Peyer's patch (tissue), 4 donors: ENCODE data around the gene OXLD1.

Experiments
- POLR2A ChIP-seq, 2 donors: fragments of 450-650 bp; IDR thresholded peaks; one replicate each; pipeline ENCODE4 v1.5.1; 2017; ENCODE audit warnings: antibody characterized with exemption in 2 of 2, mild to moderate bottlenecking in 2 of 2, moderate library complexity in 2 of 2
- TF ChIP-seq, protein P1 (sequence below), 6 experiments: fragments of 450-650 bp in 4 of 6; fragments of 200-600 bp in 2 of 6; sonication (generic) in 1 of 6; IDR thresholded peaks; one replicate each; pipeline ENCODE4 v1.5.1; 2017 to 2019; ENCODE audit warnings: antibody characterized with exemption in 6 of 6, mild to moderate bottlenecking in 3 of 6, moderate library complexity in 1 of 6

DNA sequence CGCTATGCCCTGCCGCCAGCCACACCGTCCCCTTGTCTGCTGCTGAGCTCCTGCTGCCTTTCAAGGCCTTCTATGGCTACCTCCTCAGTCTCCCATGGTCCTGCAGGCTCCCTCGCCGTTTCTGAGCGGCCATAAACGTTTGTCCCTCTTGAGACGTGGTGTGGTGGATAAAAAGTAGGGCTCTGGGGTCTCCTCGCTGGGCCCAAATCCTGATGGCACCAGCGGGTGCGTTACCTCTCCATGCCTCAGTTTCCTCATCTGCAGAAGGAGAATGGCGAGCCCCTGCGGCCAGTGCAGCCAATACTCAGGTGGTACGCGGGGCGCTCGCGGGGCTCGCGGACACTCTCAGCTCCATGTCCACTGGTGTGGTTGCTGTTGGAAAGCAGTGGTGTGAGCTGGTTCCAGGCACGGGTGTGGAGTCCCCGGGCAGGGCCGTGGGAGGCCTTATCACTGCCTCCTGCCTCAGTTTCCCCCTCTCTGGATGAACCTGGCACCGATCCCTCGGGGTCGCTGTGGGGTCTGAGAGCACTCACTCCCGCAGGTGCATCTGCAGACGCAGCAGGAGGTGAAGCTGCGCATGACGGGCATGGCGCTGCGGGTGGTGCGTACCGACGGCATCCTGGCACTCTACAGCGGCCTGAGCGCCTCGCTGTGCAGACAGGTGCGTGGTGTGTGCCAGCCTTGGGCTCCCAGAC is 48.2 kb upstream of the OXLD1 start:
- TF ChIP-seq, protein P1, sequence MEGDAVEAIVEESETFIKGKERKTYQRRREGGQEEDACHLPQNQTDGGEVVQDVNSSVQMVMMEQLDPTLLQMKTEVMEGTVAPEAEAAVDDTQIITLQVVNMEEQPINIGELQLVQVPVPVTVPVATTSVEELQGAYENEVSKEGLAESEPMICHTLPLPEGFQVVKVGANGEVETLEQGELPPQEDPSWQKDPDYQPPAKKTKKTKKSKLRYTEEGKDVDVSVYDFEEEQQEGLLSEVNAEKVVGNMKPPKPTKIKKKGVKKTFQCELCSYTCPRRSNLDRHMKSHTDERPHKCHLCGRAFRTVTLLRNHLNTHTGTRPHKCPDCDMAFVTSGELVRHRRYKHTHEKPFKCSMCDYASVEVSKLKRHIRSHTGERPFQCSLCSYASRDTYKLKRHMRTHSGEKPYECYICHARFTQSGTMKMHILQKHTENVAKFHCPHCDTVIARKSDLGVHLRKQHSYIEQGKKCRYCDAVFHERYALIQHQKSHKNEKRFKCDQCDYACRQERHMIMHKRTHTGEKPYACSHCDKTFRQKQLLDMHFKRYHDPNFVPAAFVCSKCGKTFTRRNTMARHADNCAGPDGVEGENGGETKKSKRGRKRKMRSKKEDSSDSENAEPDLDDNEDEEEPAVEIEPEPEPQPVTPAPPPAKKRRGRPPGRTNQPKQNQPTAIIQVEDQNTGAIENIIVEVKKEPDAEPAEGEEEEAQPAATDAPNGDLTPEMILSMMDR (IDR thresholded peaks at IDR 0.05): no peak
- TF ChIP-seq POLR2A (IDR thresholded peaks at IDR 0.05): no peak
